RWPE2 (cell line): ENCODE data around the gene TECR.
"Not testable (repeated sequence)": the region's sequence is repeated elsewhere in the genome, so short reads cannot be mapped to it uniquely, and the experiment has no call there.

ENCODE experiments used
- ATAC-seq: fragments of 200-7000 bp; cut with Tn5 transposase; 3 replicates; pipeline ENCODE4 v1.9.1; 2021; ENCODE audit warnings: low read depth
- DNase-seq: peaks from one replicate; pipeline ENCODE4 v3.0.0-alpha.2; 2020; ENCODE audit warnings: low spot score
- H3K27ac ChIP-seq: fragments of 450-650 bp; 2 replicates; pipeline ENCODE4 v1.5.1; 2017; ENCODE audit warnings: mild to moderate bottlenecking; ENCODE audit not compliant: poor library complexity, severe bottlenecking
- H3K27me3 ChIP-seq: fragments of 250-450 bp; sonication (Bioruptor Pico); 2 replicates; pipeline ENCODE4 v1.5.1; 2021; ENCODE audit warnings: mild to moderate bottlenecking, moderate library complexity; ENCODE audit not compliant: insufficient read depth, poor library complexity, severe bottlenecking
- H3K36me3 ChIP-seq: fragments of 250-450 bp; sonication (Bioruptor Pico); 2 replicates; pipeline ENCODE4 v1.5.1; 2020; ENCODE audit warnings: low read depth, mild to moderate bottlenecking, moderate library complexity
- H3K4me1 ChIP-seq: fragments of 250-450 bp; sonication (Bioruptor Pico); 2 replicates; pipeline ENCODE4 v1.5.1; 2021; ENCODE audit warnings: mild to moderate bottlenecking, moderate library complexity; ENCODE audit not compliant: insufficient read depth, poor library complexity, severe bottlenecking
- H3K4me3 ChIP-seq: fragments of 250-450 bp; sonication (Bioruptor Pico); 2 replicates; pipeline ENCODE4 v1.5.1; 2021; ENCODE audit warnings: mild to moderate bottlenecking, moderate library complexity; ENCODE audit not compliant: severe bottlenecking
- H3K9me3 ChIP-seq: fragments of 250-450 bp; sonication (Bioruptor Pico); 2 replicates; pipeline ENCODE4 v1.5.1; 2021; ENCODE audit warnings: mild to moderate bottlenecking, moderate library complexity; ENCODE audit not compliant: severe bottlenecking
- CTCF ChIP-seq: fragments of 450-650 bp; IDR thresholded peaks from one replicate; pipeline ENCODE4 v1.5.1; 2017; ENCODE audit warnings: mild to moderate bottlenecking, moderate library complexity; ENCODE audit not compliant: poor library complexity, severe bottlenecking

TECR gene

DNA sequence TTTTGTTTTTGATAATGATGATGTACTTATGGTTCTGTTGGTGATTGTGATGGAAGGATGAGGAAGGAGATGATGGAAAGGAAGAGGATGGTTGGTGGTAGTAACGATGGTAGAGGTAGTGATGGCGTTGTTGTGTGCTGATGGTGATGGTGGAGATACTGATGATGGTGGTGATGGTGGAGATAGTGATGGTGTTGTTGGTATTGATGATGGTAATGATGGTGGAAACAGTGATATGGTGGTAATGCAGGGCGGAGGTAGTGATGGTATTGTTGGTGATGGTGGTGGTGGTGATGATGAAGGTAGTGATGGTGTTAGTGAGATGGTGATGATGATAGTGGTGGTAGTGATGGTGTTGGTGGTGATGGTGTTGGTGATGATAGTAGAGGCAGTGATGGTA, 66.2 kb downstream of the TECR start:
- Histone ChIP-seq H3K4me1 (no peaks in the 10 kb centered on the region), H3K27ac (no peak overlapping the region), H3K4me3 (no peak overlapping the region), H3K36me3 (no peaks in the 10 kb centered on the region), H3K27me3 (no peaks in the 10 kb centered on the region), H3K9me3 (no peaks in the 10 kb centered on the region)
- DNase-seq, result no peak
- TF ChIP-seq CTCF, result no peak
- no peak for ATAC-seq

- no peak for DNase-seq
- Histone ChIP-seq H3K4me3 (no peak overlapping the region), H3K27ac (no peak overlapping the region), H3K27me3 (no peaks in the 10 kb centered on the region), H3K4me1 (no peaks in the 10 kb centered on the region), H3K36me3 (no peaks in the 10 kb centered on the region), H3K9me3 (no peaks in the 10 kb centered on the region)
- ATAC-seq, result no peak
- no peak for TF ChIP-seq CTCF
Observed at GRCh38 chr19:14599548-14600147, 70.3 kb downstream of the TECR start.

DNA sequence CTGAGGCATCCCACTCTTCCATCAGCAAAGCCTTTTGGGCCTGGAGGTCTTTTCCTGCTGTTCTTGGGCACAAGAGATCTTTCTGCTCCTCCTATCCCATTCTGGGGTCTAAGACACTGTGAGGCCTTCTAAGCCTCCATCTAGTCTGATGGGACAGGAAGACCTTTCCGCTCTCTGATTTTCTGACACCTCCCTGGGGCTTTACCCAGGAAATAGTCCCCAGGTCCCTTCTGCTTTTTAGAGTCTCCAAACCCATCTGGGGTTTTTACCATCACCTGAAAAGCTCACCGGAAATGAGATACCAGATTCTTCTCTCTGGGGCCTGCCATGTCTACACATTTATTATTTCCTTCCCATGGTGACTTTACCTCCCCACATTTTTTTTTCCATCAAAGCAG, 74.6 kb downstream of the TECR start:
- H3K36me3 ChIP-seq, result no peaks in the 10 kb centered on the region
- ATAC-seq (no peak), DNase-seq (no peak)
- no peak overlapping the region for H3K4me3 ChIP-seq
- no peak for TF ChIP-seq CTCF
- no peaks in the 10 kb centered on the region for H3K27me3 ChIP-seq
- no peaks in the 10 kb centered on the region for H3K9me3 ChIP-seq
- H3K27ac ChIP-seq, result no peak overlapping the region
- no peaks in the 10 kb centered on the region for H3K4me1 ChIP-seq

DNA sequence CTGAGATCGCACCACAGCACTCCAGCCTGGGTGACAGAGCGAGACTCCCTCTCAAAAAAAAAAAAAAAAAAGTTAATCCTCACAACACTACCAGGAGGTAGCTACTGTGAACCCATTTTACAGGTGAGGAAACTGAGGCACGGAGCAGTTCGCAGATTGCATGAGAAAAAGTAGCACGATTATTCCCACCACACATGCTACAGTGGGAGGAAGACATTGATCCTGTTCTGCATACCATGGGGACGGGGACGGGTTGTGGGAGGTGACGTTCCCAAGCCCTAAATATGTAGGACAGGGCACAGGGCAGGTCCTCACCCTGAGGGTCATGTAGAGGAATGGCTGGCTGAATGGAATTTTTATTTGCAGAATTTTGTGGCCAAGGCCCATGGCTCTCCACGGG, 77.2 kb downstream of the TECR start:
- TF ChIP-seq CTCF, result no peak

GRCh38 chr19:14611051-14611450, 81.7 kb downstream of the TECR start:
- no peak for TF ChIP-seq CTCF
- Histone ChIP-seq H3K4me1 (no peaks in the 10 kb centered on the region), H3K27ac (no peak overlapping the region), H3K36me3 (no peaks in the 10 kb centered on the region), H3K4me3 (no peak overlapping the region), H3K9me3 (no peaks in the 10 kb centered on the region), H3K27me3 (no peaks in the 10 kb centered on the region)
- DNase-seq (no peak), ATAC-seq (no peak)

More for the DNA sequence above, 77.2 kb downstream of the TECR start:
- ATAC-seq (no peak), DNase-seq (no peak)
- H3K4me1 ChIP-seq, result no peaks in the 10 kb centered on the region
- H3K27ac ChIP-seq, result no peak overlapping the region
- H3K27me3 ChIP-seq, result no peaks in the 10 kb centered on the region
- no peak overlapping the region for H3K4me3 ChIP-seq
- no peaks in the 10 kb centered on the region for H3K36me3 ChIP-seq
- H3K9me3 ChIP-seq, result no peaks in the 10 kb centered on the region

- H3K4me1 ChIP-seq, H3K9me3 ChIP-seq, H3K27me3 ChIP-seq, ATAC-seq, DNase-seq, H3K4me3 ChIP-seq, H3K36me3 ChIP-seq, H3K27ac ChIP-seq: not testable (repeated sequence)
Observed at GRCh38 chr19:14612242-14612641, 82.8 kb downstream of the TECR start.
